OCI-LY1 (cell line): ENCODE measurements around the gene POLR1H.
A peak's percentile ranks its signal among the peaks of the same experiment; 100 is the strongest.

Experiments
- H2AFZ ChIP-seq: fragments of 200-600 bp; sonication (generic), shearing (Covaris generic); 2 replicates; pipeline ENCODE4 v1.6.0; 2014; ENCODE audit warnings: antibody characterized with exemption, mild to moderate bottlenecking, low read length
- H3F3A ChIP-seq: fragments of 200-600 bp; sonication (generic), shearing (Covaris generic); 2 replicates; pipeline ENCODE4 v1.6.0; 2014; ENCODE audit warnings: mild to moderate bottlenecking, antibody characterized with exemption, low read length, moderate library complexity; ENCODE audit not compliant: insufficient read depth
- H3K27ac ChIP-seq: fragments of 200-600 bp; sonication (generic); 2 replicates; pipeline ENCODE4 v1.5.1; 2014; ENCODE audit warnings: low read length, mixed run types, mild to moderate bottlenecking, low read depth; ENCODE audit not compliant: poor library complexity, severe bottlenecking
- H3K27me3 ChIP-seq: fragments of 200-600 bp; sonication (generic); 2 replicates; pipeline ENCODE4 v1.6.0; 2014; ENCODE audit warnings: antibody characterized with exemption, mild to moderate bottlenecking, low read length, moderate library complexity; ENCODE audit not compliant: insufficient read depth
- H3K36me3 ChIP-seq: fragments of 200-600 bp; sonication (generic); 2 replicates; pipeline ENCODE4 v1.6.1; 2014; ENCODE audit warnings: mild to moderate bottlenecking, antibody characterized with exemption, low read length, moderate library complexity, mixed read lengths; ENCODE audit not compliant: insufficient read depth
- H3K4me1 ChIP-seq: fragments of 200-600 bp; sonication (generic); 2 replicates; pipeline ENCODE4 v1.5.1; 2014; ENCODE audit warnings: mild to moderate bottlenecking, low read length, moderate library complexity; ENCODE audit not compliant: insufficient read depth, severe bottlenecking
- H3K4me2 ChIP-seq: fragments of 200-600 bp; sonication (generic), shearing (Covaris generic); 2 replicates; pipeline ENCODE4 v1.6.1; 2014; ENCODE audit warnings: low read length
- H3K4me3 ChIP-seq: fragments of 200-600 bp; sonication (generic); 2 replicates; pipeline ENCODE4 v1.5.1; 2014; ENCODE audit warnings: low read length, low read depth, mild to moderate bottlenecking, mixed read lengths; ENCODE audit not compliant: poor library complexity, severe bottlenecking
- H3K79me2 ChIP-seq: fragments of 200-600 bp; shearing (Covaris generic); 2 replicates; pipeline ENCODE4 v1.6.1; 2016; ENCODE audit warnings: mixed run types, low read length, mixed read lengths; ENCODE audit not compliant: insufficient read depth
- H3K9ac ChIP-seq: fragments of 200-600 bp; sonication (generic), shearing (Covaris generic); 2 replicates; pipeline ENCODE4 v1.6.1; 2014; ENCODE audit warnings: mild to moderate bottlenecking, low read length, mixed read lengths
- H3K9me2 ChIP-seq: fragments of 200-600 bp; sonication (generic), shearing (Covaris generic); 2 replicates; pipeline ENCODE4 v1.6.1; 2014; ENCODE audit warnings: low read depth, mild to moderate bottlenecking, low read length, mixed read lengths
- H3K9me3 ChIP-seq: fragments of 200-600 bp; shearing (Covaris generic); 2 replicates; pipeline ENCODE4 v1.6.1; 2014; ENCODE audit warnings: low read length, mixed read lengths
- H4K20me1 ChIP-seq: fragments of 200-600 bp; sonication (generic), shearing (Covaris generic); 2 replicates; pipeline ENCODE4 v1.6.0; 2016; ENCODE audit warnings: mild to moderate bottlenecking, low read length; ENCODE audit not compliant: insufficient read depth
- EZH2 ChIP-seq: fragments of 200-600 bp; sonication (generic), shearing (Covaris generic); IDR thresholded peaks from 2 replicates; pipeline ENCODE4 v1.8.0; 2017; ENCODE audit warnings: borderline replicate concordance, mixed run types, mild to moderate bottlenecking, antibody characterized with exemption, low read length, moderate library complexity, mixed read lengths
- TF ChIP-seq, protein P1 (sequence below): fragments of 200-600 bp; sonication (generic), shearing (Covaris generic); IDR thresholded peaks from 2 replicates; pipeline ENCODE4 v1.5.1; 2017; ENCODE audit warnings: mild to moderate bottlenecking, antibody characterized with exemption, low read length, moderate library complexity, mixed read lengths

The POLR1H gene

GRCh38 chr6:30060606-30061091 lies 416 bp upstream of the POLR1H start:
- H3K27ac ChIP-seq: peak overlapping the region; percentile 27
- H3K9ac ChIP-seq: peak overlapping the region; percentile 96
- H3F3A ChIP-seq: no peaks in the 10 kb centered on the region
- no peaks in the 10 kb centered on the region for H3K27me3 ChIP-seq
- peak overlapping the region; percentile 76; the same call in 1 of the 2 replicates for H2AFZ ChIP-seq
- peaks cover 35% of the 10 kb centered on the region for H3K4me1 ChIP-seq
- H3K4me2 ChIP-seq: peak overlapping the region; percentile 92
- TF ChIP-seq EZH2: no peak
- TF ChIP-seq, protein P1, sequence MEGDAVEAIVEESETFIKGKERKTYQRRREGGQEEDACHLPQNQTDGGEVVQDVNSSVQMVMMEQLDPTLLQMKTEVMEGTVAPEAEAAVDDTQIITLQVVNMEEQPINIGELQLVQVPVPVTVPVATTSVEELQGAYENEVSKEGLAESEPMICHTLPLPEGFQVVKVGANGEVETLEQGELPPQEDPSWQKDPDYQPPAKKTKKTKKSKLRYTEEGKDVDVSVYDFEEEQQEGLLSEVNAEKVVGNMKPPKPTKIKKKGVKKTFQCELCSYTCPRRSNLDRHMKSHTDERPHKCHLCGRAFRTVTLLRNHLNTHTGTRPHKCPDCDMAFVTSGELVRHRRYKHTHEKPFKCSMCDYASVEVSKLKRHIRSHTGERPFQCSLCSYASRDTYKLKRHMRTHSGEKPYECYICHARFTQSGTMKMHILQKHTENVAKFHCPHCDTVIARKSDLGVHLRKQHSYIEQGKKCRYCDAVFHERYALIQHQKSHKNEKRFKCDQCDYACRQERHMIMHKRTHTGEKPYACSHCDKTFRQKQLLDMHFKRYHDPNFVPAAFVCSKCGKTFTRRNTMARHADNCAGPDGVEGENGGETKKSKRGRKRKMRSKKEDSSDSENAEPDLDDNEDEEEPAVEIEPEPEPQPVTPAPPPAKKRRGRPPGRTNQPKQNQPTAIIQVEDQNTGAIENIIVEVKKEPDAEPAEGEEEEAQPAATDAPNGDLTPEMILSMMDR: no peak
- H3K36me3 ChIP-seq: peaks cover 27% of the 10 kb centered on the region; the same call in 1 of the 2 replicates
- peak overlapping the region; percentile 92 for H3K4me3 ChIP-seq
- no peaks in the 10 kb centered on the region for H3K9me2 ChIP-seq
- H4K20me1 ChIP-seq: no peaks in the 10 kb centered on the region
- no peaks in the 10 kb centered on the region for H3K9me3 ChIP-seq
- H3K79me2 ChIP-seq: no peaks in the 10 kb centered on the region; the same call in 1 of the 2 replicates

- Histone ChIP-seq H3K9ac (peak overlapping the region; percentile 96), H3K4me3 (peak overlapping the region; percentile 92), H3K27me3 (no peaks in the 10 kb centered on the region), H3F3A (no peaks in the 10 kb centered on the region), H3K9me3 (no peaks in the 10 kb centered on the region), H3K4me1 (peaks cover 43% of the 10 kb centered on the region), H3K27ac (peak overlapping the region; percentile 66), H2AFZ (peak overlapping the region; percentile 51; the same call in 1 of the 2 replicates), H3K9me2 (no peaks in the 10 kb centered on the region), H3K79me2 (no peaks in the 10 kb centered on the region; the same call in 1 of the 2 replicates), H3K36me3 (peaks cover 26% of the 10 kb centered on the region; the same call in 1 of the 2 replicates), H4K20me1 (no peaks in the 10 kb centered on the region), H3K4me2 (peak overlapping the region; percentile 92)
- TF ChIP-seq, protein P1: no peak
- TF ChIP-seq EZH2: no peak
Observed at GRCh38 chr6:30061858-30062458, 893 bp downstream of the POLR1H start.

DNA sequence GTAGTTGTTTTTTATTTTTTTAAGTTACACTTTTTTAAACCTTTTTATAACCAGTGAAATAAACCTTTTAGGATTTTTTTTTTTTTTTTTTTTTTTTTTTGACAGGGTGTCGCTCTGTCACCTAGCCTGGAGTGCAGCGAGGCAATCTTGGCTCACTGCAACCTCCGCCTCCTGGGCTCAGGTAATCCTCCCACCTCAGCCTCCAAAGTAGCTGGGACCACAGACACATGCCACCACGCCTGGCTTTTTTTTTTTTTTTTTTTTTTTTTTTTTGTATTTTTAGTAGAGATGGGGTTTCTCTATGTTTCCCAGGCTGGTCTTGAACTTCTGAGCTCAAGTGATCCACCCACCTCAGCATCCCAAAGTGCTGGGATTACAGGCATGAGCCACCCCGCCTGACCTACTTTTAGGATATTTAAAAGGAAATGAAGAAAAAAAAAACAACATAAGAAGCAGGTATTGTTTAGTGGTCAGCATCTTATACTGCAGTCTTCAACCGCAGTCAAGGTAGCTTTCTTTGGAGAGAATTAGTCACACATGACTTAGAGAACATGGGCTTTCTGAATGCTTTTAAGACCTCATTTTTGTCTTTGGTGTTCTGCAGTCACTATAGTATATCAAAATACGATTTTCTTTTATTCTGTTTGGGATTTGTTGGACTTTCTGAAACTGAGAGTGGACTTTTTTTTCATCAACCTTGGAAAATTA lies 1.6 kb downstream of the POLR1H start:
- H3K9ac ChIP-seq: peak overlapping the region; percentile 96

More for the DNA sequence above, 1.6 kb downstream of the POLR1H start:
- no peaks in the 10 kb centered on the region for H3K27me3 ChIP-seq
- H3K4me2 ChIP-seq: peak overlapping the region; percentile 92
- peaks cover 46% of the 10 kb centered on the region for H3K4me1 ChIP-seq
- peaks cover 2% of the 10 kb centered on the region; the same call in 1 of the 2 replicates for H3K79me2 ChIP-seq
- H3K36me3 ChIP-seq: peaks cover 23% of the 10 kb centered on the region; the same call in 1 of the 2 replicates
- no peaks in the 10 kb centered on the region for H3F3A ChIP-seq
- H4K20me1 ChIP-seq: no peaks in the 10 kb centered on the region
- H3K27ac ChIP-seq: peak overlapping the region; percentile 66
- H3K4me3 ChIP-seq: peak overlapping the region; percentile 92
- H3K9me3 ChIP-seq: no peaks in the 10 kb centered on the region
- TF ChIP-seq, protein P1: no peak
- no peak overlapping the region for H2AFZ ChIP-seq
- no peaks in the 10 kb centered on the region for H3K9me2 ChIP-seq
